Thymus (tissue), 11 donors: ENCODE data around the gene SNRNP200. TPM values are rescaled to one million over a fixed set of nuclear protein-coding genes. Genes with fewer than 3 reads are reported as not detected.

Source experiments
- DNase-seq, 9 donors: peaks; one replicate each; pipeline ENCODE4 v3.0.0-alpha.2; 2013; ENCODE audit warnings: low spot score in 9 of 9, low read depth in 6 of 9, missing footprints in 1 of 9
- H3K27ac ChIP-seq, 2 donors: one replicate each; pipeline ENCODE4 v1.5.1; 2013; ENCODE audit warnings: control low read depth in 1 of 2, low read depth in 1 of 2, low read length in 1 of 2, mild to moderate bottlenecking in 1 of 2, moderate library complexity in 1 of 2
- H3K27me3 ChIP-seq, 2 donors: one replicate each; pipeline ENCODE4 v1.5.1; 2013; ENCODE audit warnings: low read length in 1 of 2; ENCODE audit not compliant: control insufficient read depth in 2 of 2, insufficient read depth in 1 of 2
- H3K36me3 ChIP-seq, 2 donors: one replicate each; pipeline ENCODE4 v1.5.1; 2013; ENCODE audit warnings: low read length in 1 of 2, mild to moderate bottlenecking in 1 of 2, moderate library complexity in 1 of 2; ENCODE audit not compliant: control insufficient read depth in 2 of 2, insufficient read depth in 2 of 2
- H3K4me1 ChIP-seq, 2 donors: one replicate each; pipeline ENCODE4 v1.5.1; 2013; ENCODE audit warnings: low read length in 2 of 2; ENCODE audit not compliant: control insufficient read depth in 2 of 2, insufficient read depth in 2 of 2
- H3K4me3 ChIP-seq, 2 donors: one replicate each; pipeline ENCODE4 v1.5.1; 2013; ENCODE audit warnings: low read length in 2 of 2, control low read depth in 1 of 2, mild to moderate bottlenecking in 1 of 2
- H3K9me3 ChIP-seq, 2 donors: one replicate each; pipeline ENCODE4 v1.5.1; 2013; ENCODE audit warnings: low read length in 1 of 2, mild to moderate bottlenecking in 1 of 2; ENCODE audit not compliant: control insufficient read depth in 2 of 2, insufficient read depth in 1 of 2
- WGBS: extraction: QIAGEN DNeasy Blood & Tissue Kit; methylation state at CpG from one replicate; pipeline ENCODE4 v1.1.7; 2013; 5-methylcytosine and 5-hydroxymethylcytosine counted together
- polyA plus RNA-seq: library from polyadenylated mRNA; stranded (reverse); fragments of 200-250 nt; gene quantifications from one replicate; pipeline ENCODE4 v1.2.3, GENCODE V29; 2013
- total RNA-seq: library from RNA; stranded (reverse); fragments of 120-200 nt; gene quantifications from one replicate; pipeline ENCODE4 v1.2.4, GENCODE V29; 2013
- donor health status: healthy.

Gene SNRNP200
- total and polyA plus RNA-seq, 2 donors: 51.1 to 105 TPM

DNA sequence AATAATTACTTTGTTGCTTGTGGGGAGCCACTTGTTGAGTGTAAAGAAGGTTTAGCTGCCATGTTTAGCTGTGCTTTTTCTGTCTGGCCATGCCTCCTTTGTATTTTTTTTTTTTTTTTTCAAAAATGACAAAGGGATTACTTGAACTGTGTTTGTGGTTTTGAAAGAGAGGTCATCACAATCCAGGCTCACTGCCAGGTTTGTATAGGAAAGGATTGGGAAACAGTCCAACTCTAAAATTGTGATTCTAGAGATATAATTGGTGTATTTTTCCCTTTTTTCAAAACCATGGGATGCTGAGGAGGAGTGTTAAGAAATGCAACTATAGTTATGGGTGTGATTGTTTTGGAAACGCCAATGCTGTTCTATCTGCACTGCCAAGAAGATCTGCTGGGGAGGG is 24.1 kb upstream of the SNRNP200 start:
- 100% methylated on average over 1 of the region's 1 CpG for WGBS
- no peak for DNase-seq
- peaks cover 18 to 21% of the 10 kb centered on the region in 2 donors for H3K4me1 ChIP-seq
- H3K4me3 ChIP-seq: no peak overlapping the region
- H3K9me3 ChIP-seq: no peaks in the 10 kb centered on the region
- no peaks in the 10 kb centered on the region for H3K27me3 ChIP-seq
- no peak overlapping the region for H3K27ac ChIP-seq
- H3K36me3 ChIP-seq: peaks cover 15 to 22% of the 10 kb centered on the region in 2 donors

GRCh38 chr2:96326990-96327820 is 21.9 kb upstream of the SNRNP200 start:
- Histone ChIP-seq H3K4me1 (peaks cover 19 to 22% of the 10 kb centered on the region in 2 donors), H3K36me3 (peaks cover 15 to 22% of the 10 kb centered on the region in 2 donors), H3K27ac (no peak overlapping the region), H3K4me3 (no peak overlapping the region), H3K27me3 (no peaks in the 10 kb centered on the region), H3K9me3 (no peaks in the 10 kb centered on the region)
- WGBS: 98% methylated on average over 21 of the region's 21 CpGs
- no peak for DNase-seq

DNA sequence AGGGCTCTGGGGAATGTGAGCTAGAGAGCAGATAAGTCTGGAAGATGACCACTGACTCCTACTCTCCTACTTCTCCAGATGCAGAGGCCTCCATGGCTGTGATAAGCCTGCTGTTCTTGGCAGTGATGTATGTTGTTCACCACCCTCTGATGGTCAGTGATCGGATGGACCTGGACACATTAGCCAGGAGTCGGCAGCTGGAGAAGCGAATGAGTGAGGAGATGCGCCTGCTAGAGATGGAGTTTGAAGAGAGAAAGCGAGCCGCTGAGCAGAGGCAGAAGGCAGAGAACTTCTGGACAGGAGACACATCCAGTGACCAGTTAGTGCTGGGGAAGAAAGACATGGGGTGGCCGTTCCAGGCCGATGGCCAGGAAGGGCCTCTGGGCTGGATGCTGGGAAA is 21.2 kb upstream of the SNRNP200 start:
- H3K27me3 ChIP-seq: peaks cover 0 to 5% of the 10 kb centered on the region in 2 donors
- no peaks in the 10 kb centered on the region for H3K9me3 ChIP-seq
- no peak overlapping the region for H3K4me3 ChIP-seq
- peaks cover 15 to 22% of the 10 kb centered on the region in 2 donors for H3K36me3 ChIP-seq
- no peak for DNase-seq
- peaks cover 19 to 28% of the 10 kb centered on the region in 2 donors for H3K4me1 ChIP-seq
- over 99% methylated on average over 8 of the region's 8 CpGs for WGBS
- H3K27ac ChIP-seq: no peak overlapping the region

DNA sequence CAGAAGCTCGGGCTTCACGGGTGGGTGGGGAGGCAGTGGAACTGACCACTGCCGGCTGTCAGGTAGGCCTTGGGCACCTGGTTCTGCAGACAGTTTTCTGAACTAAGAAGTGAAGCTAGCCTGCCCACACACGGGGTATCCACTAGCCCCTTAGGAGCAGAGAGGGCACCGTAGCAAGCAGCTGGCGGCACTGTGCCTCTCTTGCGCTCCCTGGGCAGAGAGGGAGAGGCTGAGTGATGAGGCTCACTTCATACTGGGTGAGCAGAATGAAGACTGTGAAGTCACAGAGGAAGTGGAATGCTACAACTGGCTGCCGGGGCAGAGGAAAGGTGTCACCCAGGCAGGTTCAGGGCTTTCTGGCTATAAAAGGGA is 20.5 kb upstream of the SNRNP200 start:
- Histone ChIP-seq H3K27ac (peak overlapping the region; percentile 1 to 42), H3K27me3 (peaks cover 0 to 12% of the 10 kb centered on the region in 2 donors), H3K36me3 (peaks cover 15 to 22% of the 10 kb centered on the region in 2 donors), H3K4me3 (peak overlapping the region; percentile 59 to 62), H3K4me1 (peaks cover 19 to 35% of the 10 kb centered on the region in 2 donors), H3K9me3 (peaks cover 0 to 4% of the 10 kb centered on the region in 2 donors)
- WGBS: 8% methylated on average over 8 of the region's 8 CpGs
- peak in 3 of 9 donors; percentile 37 to 74 (median 61) for DNase-seq

DNA sequence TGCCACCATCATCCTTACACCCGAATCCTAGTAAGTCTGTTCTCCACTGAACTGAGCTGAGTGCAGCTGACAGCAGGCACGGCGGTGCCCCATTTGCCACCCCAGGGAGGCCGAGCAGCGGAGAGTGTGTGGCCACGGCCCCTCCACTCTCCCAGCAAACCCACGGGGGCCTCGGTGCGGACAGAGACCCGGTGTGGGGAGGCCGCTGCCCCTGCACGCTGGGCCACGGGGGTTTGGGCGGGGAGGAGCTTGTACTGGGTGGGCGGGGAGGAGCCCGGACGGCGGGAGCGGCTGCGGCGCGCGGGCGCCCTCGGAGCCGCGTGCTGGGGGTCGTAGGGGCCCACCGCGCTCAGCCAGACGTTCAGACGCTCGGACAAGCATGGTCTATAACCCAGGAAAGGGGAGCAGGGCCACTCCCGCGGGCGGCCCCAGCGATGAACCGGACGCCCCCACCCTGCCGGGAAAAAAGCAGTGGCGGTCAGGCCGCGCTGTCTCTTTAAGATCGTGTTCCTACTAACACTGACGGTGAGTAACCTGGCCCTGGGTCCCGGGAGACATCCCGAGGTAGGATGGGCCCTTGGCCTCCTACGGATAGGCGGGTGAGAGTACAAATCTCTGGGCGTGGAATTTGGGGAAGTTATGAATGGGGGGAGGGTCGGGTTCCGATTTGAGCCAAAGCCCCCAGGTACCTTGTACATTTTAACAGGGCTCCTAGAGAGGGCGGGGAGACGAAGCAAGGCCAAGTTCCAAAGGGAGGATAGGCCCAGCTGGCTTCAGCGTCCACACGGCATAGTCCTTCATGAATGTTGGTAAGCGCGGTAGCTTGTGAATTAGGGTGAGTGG is 19.9 kb upstream of the SNRNP200 start, which contains the start of gene ITPRIPL1:
Gene ITPRIPL1, plus strand, starts transcription at position 277 of the 843 bp plus-strand sequence. Its CDS starts 523 bp downstream, at position 800.
- peaks cover 19 to 37% of the 10 kb centered on the region in 2 donors for H3K4me1 ChIP-seq
- H3K9me3 ChIP-seq: peaks cover 0 to 4% of the 10 kb centered on the region in 2 donors
- peak in 2 of 9 donors; percentile 23 to 53 for DNase-seq
- peak within 1 kb of the TSS; percentile 59 to 62 for H3K4me3 ChIP-seq
- H3K36me3 ChIP-seq: peaks cover 15 to 22% of the 10 kb centered on the region in 2 donors
- 2% methylated on average over 58 of the region's 58 CpGs for WGBS
- peak within 1 kb of the TSS; percentile 42 to 56 for H3K27ac ChIP-seq
- peaks cover 0 to 14% of the 10 kb centered on the region in 2 donors for H3K27me3 ChIP-seq

DNA sequence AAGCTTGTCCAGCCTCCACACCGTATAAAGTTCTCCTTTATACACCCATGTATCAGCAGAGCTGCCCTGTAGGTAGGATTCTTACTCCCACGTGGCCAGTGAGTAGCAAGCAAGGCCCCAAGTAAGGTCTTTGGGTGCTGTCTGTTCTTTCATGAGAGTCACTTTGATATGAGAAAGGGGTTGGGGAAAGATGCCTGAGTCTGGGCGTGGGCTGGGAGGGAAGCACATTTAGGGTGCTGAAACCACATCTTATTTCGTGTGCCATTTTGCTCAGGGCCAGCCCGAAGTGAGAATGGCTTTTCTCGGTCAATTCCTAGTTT is 19.3 kb upstream of the SNRNP200 start:
- peaks cover 19 to 37% of the 10 kb centered on the region in 2 donors for H3K4me1 ChIP-seq

DNA sequence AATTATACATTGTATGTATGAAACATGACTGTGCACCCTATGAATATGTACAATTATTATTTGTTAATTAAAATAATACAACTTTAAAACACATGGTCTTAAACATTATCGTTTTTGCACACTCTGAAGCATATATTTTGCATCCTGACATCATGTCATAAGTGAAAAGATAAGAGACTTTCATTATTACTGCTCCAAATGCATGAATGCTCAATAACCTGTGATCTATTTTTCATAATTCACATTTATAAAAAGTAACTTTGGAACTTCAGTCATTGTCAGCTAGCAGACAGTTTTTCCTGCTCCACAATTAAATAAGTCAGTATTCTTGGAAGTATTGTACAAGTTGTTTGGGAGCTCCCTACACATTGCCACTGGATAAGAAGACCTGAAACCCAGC is 18.5 kb upstream of the SNRNP200 start:
- Histone ChIP-seq H3K4me3 (no peak overlapping the region), H3K4me1 (peaks cover 19 to 41% of the 10 kb centered on the region in 2 donors), H3K27me3 (peaks cover 0 to 14% of the 10 kb centered on the region in 2 donors), H3K27ac (no peak overlapping the region), H3K36me3 (peaks cover 15 to 22% of the 10 kb centered on the region in 2 donors), H3K9me3 (peaks cover 0 to 4% of the 10 kb centered on the region in 2 donors)
- no peak for DNase-seq
- 96% methylated on average over 1 of the region's 1 CpG for whole genome bisulfite sequencing

More for the DNA sequence above, 19.3 kb upstream of the SNRNP200 start:
- 14% methylated on average over 6 of the region's 6 CpGs for WGBS
- peaks cover 15 to 22% of the 10 kb centered on the region in 2 donors for H3K36me3 ChIP-seq
- peaks cover 0 to 4% of the 10 kb centered on the region in 2 donors for H3K9me3 ChIP-seq
- peak overlapping the region; percentile 59 to 62 for H3K4me3 ChIP-seq
- DNase-seq: peak in 1 of 9 donors; percentile 53
- H3K27me3 ChIP-seq: peaks cover 0 to 14% of the 10 kb centered on the region in 2 donors
- H3K27ac ChIP-seq: no peak overlapping the region

DNA sequence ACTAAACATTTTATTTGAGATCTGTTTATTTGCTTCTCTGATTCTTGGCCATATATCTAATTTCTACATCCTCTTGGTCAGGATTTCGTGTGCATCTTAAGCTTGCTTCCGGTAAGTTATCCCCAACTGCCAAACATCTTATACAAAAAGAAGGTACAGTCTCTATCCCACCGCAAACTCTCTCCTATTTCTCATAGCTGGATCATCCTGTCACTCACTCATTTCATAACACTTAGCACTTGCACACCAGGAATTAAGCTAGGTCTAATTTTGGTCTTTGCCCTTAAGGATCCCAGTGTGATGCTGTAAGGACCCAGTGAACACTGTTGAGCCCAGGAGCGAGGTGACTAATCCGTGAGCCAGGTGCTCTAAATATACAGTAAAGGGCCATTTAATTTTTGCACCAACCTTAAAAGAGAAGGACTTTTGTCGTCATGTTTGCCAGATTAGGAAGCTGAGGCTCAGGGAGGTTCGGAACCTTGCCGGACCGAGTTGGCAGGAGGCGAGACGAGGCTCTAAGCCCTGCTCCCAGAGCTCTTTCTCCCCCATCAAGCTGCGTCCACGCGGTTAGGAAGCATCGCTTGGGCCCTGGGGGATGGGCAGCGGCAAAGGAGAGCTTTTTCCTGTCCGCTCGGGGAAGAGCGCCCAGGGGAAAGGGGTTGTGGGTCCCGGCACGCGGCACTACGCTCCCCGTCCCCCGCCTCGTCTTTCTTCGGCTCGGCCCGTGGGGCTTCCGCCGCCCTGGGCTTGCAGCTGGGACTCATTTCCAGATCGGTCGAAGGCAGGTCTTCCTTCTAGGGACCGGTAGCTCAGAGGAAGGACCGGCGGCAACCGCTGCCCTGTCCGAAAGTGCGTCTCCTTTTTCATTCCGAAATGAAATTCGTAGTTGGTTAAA is 15.6 kb upstream of the SNRNP200 start:
- Histone ChIP-seq H3K4me3 (peak overlapping the region; percentile 63 to 65), H3K4me1 (peaks cover 17 to 36% of the 10 kb centered on the region in 2 donors), H3K27ac (peak overlapping the region; percentile 37 to 51), H3K36me3 (no peaks in the 10 kb centered on the region), H3K9me3 (peaks cover 0 to 4% of the 10 kb centered on the region in 2 donors), H3K27me3 (peaks cover 0 to 14% of the 10 kb centered on the region in 2 donors)
- DNase-seq: peak in 1 of 9 donors; percentile 28
- 2% methylated on average over 41 of the region's 41 CpGs for whole genome bisulfite sequencing
